Measurements from ENCODE around the gene UNC13B. TPM values are rescaled to one million over a fixed set of nuclear protein-coding genes. Genes with fewer than 3 reads are reported as not detected.
"Not testable (repeated sequence)": the region's sequence is repeated elsewhere in the genome, so short reads cannot be mapped to it uniquely, and the experiment has no call there.

Gene UNC13B
- total RNA-seq, 2 experiments from 2014 or later, result 2.7 to 4.0 TPM

GRCh38 chr9:35135988-35136387, 25.8 kb upstream of the UNC13B start:
- H3K36me3 Mint-ChIP-seq (ENCODE audit: low read depth), result peaks cover 2% of the 10 kb centered on the region
- CTCF ChIA-PET, result interaction anchor here (0.6 to 1.5 kb wide), 6 partner anchors 10 to 597 kb away, joined by 3 to 4 read pairs (median 4); partner anchors contain the start of gene CREB3
- H3K27ac Mint-ChIP-seq, result no peak overlapping the region
- H3K4me3 Mint-ChIP-seq, result no peak overlapping the region
- POLR2A ChIA-PET, result no interaction called here
- ATAC-seq (no peak), DNase-seq (no peak)
- no peaks in the 10 kb centered on the region for H3K4me1 Mint-ChIP-seq
- peaks cover 2% of the 10 kb centered on the region for H3K9me3 Mint-ChIP-seq (ENCODE audit: low read depth)
- no peaks in the 10 kb centered on the region for H3K27me3 Mint-ChIP-seq
- intact Hi-C loops (cut with DNase I, micrococcal nuclease), result loop anchor here in 1 of 2 experiments (10.0 kb wide), 1 partner anchor 309 kb away; no protein-coding TSS in a partner anchor

GRCh38 chr9:35136866-35137265, 24.9 kb upstream of the UNC13B start:
- DNase-seq (no peak), ATAC-seq (no peak)
- Mint-ChIP-seq H3K4me3 (no peak overlapping the region), H3K27me3 (no peaks in the 10 kb centered on the region), H3K27ac (no peak overlapping the region), H3K9me3 (ENCODE audit: low read depth) (peaks cover 3% of the 10 kb centered on the region), H3K36me3 (ENCODE audit: low read depth) (peaks cover 2% of the 10 kb centered on the region), H3K4me1 (no peaks in the 10 kb centered on the region)
- ChIA-PET CTCF (no interaction called here), POLR2A (no interaction called here)
- intact Hi-C loops (cut with DNase I, micrococcal nuclease), result loop anchor here in 1 of 2 experiments (10.0 kb wide), 1 partner anchor 308 kb away; no protein-coding TSS in a partner anchor

GRCh38 chr9:35140093-35140492, 21.7 kb upstream of the UNC13B start:
- CTCF ChIA-PET, result interaction anchor here (0.8 kb wide), 1 partner anchor 208 kb away, joined by 3 read pairs; no protein-coding TSS in a partner anchor
- no peak for ATAC-seq
- peaks cover 11% of the 10 kb centered on the region for H3K9me3 Mint-ChIP-seq (ENCODE audit: low read depth)

GRCh38 chr9:35142037-35142436, 19.8 kb upstream of the UNC13B start:
- no peak overlapping the region for H3K27ac Mint-ChIP-seq
- H3K4me1 Mint-ChIP-seq, result no peaks in the 10 kb centered on the region
- intact Hi-C loops (cut with DNase I, micrococcal nuclease), result no loop called here
- ChIA-PET CTCF (no interaction called here), POLR2A (no interaction called here)
- H3K9me3 Mint-ChIP-seq (ENCODE audit: low read depth), result peaks cover 15% of the 10 kb centered on the region
- DNase-seq (no peak), ATAC-seq (no peak)
- no peaks in the 10 kb centered on the region for H3K27me3 Mint-ChIP-seq
- H3K4me3 Mint-ChIP-seq, result no peak overlapping the region
- peaks cover 4% of the 10 kb centered on the region for H3K36me3 Mint-ChIP-seq (ENCODE audit: low read depth)

More at GRCh38 chr9:35140093-35140492, 21.7 kb upstream of the UNC13B start:
- intact Hi-C loops (cut with DNase I, micrococcal nuclease), result no loop called here
- POLR2A ChIA-PET, result no interaction called here
- H3K4me3 Mint-ChIP-seq, result no peak overlapping the region
- no peak for DNase-seq
- H3K27ac Mint-ChIP-seq, result no peak overlapping the region
- H3K36me3 Mint-ChIP-seq (ENCODE audit: low read depth), result peaks cover 2% of the 10 kb centered on the region
- H3K27me3 Mint-ChIP-seq, result no peaks in the 10 kb centered on the region
- no peaks in the 10 kb centered on the region for H3K4me1 Mint-ChIP-seq

- peaks cover 10% of the 10 kb centered on the region for H3K36me3 Mint-ChIP-seq (ENCODE audit: low read depth)
- DNase-seq; H3K27ac Mint-ChIP-seq; H3K27me3 Mint-ChIP-seq; intact Hi-C loops (cut with DNase I, micrococcal nuclease); ATAC-seq; H3K4me3 Mint-ChIP-seq; POLR2A ChIA-PET; H3K4me1 Mint-ChIP-seq: not testable (repeated sequence)
- CTCF ChIA-PET, result interaction anchor here (0.6 kb wide), 1 partner anchor 14 kb away, joined by 4 read pairs; no protein-coding TSS in a partner anchor
- H3K9me3 Mint-ChIP-seq (ENCODE audit: low read depth), result peaks cover 29% of the 10 kb centered on the region
Observed at GRCh38 chr9:35147941-35148563, 13.8 kb upstream of the UNC13B start.

GRCh38 chr9:35152926-35153325, 8.9 kb upstream of the UNC13B start:
- H3K4me1 Mint-ChIP-seq, result no peaks in the 10 kb centered on the region
- H3K4me3 Mint-ChIP-seq, result no peak overlapping the region
- ChIA-PET POLR2A (no interaction called here), CTCF (interaction anchor here (0.6 to 0.9 kb wide), 2 partner anchors 60 to 103 kb away, joined by 3 to 4 read pairs; no protein-coding TSS in a partner anchor)
- peaks cover 8% of the 10 kb centered on the region for H3K36me3 Mint-ChIP-seq (ENCODE audit: low read depth)
- peaks cover 17% of the 10 kb centered on the region for H3K9me3 Mint-ChIP-seq (ENCODE audit: low read depth)
- no peak for DNase-seq
- intact Hi-C loops (cut with DNase I, micrococcal nuclease), result no loop called here
- no peaks in the 10 kb centered on the region for H3K27me3 Mint-ChIP-seq
- no peak for ATAC-seq
- no peak overlapping the region for H3K27ac Mint-ChIP-seq

GRCh38 chr9:35156781-35157180, 5.0 kb upstream of the UNC13B start:
- POLR2A ChIA-PET, result no interaction called here
- H3K4me3 Mint-ChIP-seq, result no peak overlapping the region
- CTCF ChIA-PET, result interaction anchor here (0.6 to 0.8 kb wide), 2 partner anchors 10 to 557 kb away, joined by 3 read pairs; no protein-coding TSS in a partner anchor
- intact Hi-C loops (cut with DNase I, micrococcal nuclease), result no loop called here
- no peaks in the 10 kb centered on the region for H3K36me3 Mint-ChIP-seq (ENCODE audit: low read depth)
- H3K9me3 Mint-ChIP-seq (ENCODE audit: low read depth), result no peaks in the 10 kb centered on the region
- DNase-seq, result no peak
- H3K27me3 Mint-ChIP-seq, result no peaks in the 10 kb centered on the region
- ATAC-seq, result no peak
- peaks cover 17% of the 10 kb centered on the region for H3K4me1 Mint-ChIP-seq
- no peak overlapping the region for H3K27ac Mint-ChIP-seq

- DNase-seq; H3K36me3 Mint-ChIP-seq (ENCODE audit: low read depth); H3K4me3 Mint-ChIP-seq; H3K9me3 Mint-ChIP-seq (ENCODE audit: low read depth); ATAC-seq; intact Hi-C loops (cut with DNase I, micrococcal nuclease); POLR2A ChIA-PET; H3K27ac Mint-ChIP-seq; H3K27me3 Mint-ChIP-seq: not testable (repeated sequence)
- peaks cover 22% of the 10 kb centered on the region for H3K4me1 Mint-ChIP-seq
- CTCF ChIA-PET, result interaction anchor here (0.6 to 0.8 kb wide), 3 partner anchors 398 to 556 kb away, joined by 3 read pairs; no protein-coding TSS in a partner anchor
Observed at GRCh38 chr9:35157836-35158235, 4.0 kb upstream of the UNC13B start.

GRCh38 chr9:35158501-35159280, 3.1 kb upstream of the UNC13B start:
- H3K4me3 Mint-ChIP-seq, result no peak overlapping the region

GRCh38 chr9:35162605-35163315, 951 bp downstream of the UNC13B start:
- intact Hi-C loops (cut with DNase I, micrococcal nuclease), result loop anchor here (5.0 kb wide), 2 partner anchors 45 to 570 kb away; partner anchors contain the start of genes ATOSB (in 1 of the 2), CREB3 (in 1 of the 2) and TLN1 (in 1 of the 2)
- peak overlapping the region; percentile 84 for H3K4me3 Mint-ChIP-seq
- H3K4me1 Mint-ChIP-seq, result peaks cover 22% of the 10 kb centered on the region
- no peaks in the 10 kb centered on the region for H3K9me3 Mint-ChIP-seq (ENCODE audit: low read depth)
- POLR2A ChIA-PET, result interaction anchor here (0.7 kb wide), 1 partner anchor 49 kb away, joined by 3 read pairs; no protein-coding TSS in a partner anchor
- no peaks in the 10 kb centered on the region for H3K36me3 Mint-ChIP-seq (ENCODE audit: low read depth)
- DNase-seq, result no peak
- no peak for ATAC-seq
- H3K27ac Mint-ChIP-seq, result peak overlapping the region; percentile 4
- CTCF ChIA-PET, result interaction anchor here (0.6 to 2.5 kb wide), 6 partner anchors 14 to 314 kb away, joined by 3 to 10 read pairs (median 4); partner anchors contain the start of gene ATOSB
- no peaks in the 10 kb centered on the region for H3K27me3 Mint-ChIP-seq

More at GRCh38 chr9:35158501-35159280, 3.1 kb upstream of the UNC13B start:
- peak; percentile 8 for DNase-seq
- ATAC-seq, result no peak
- Mint-ChIP-seq H3K27me3 (no peaks in the 10 kb centered on the region), H3K27ac (no peak overlapping the region), H3K36me3 (ENCODE audit: low read depth) (no peaks in the 10 kb centered on the region), H3K9me3 (ENCODE audit: low read depth) (no peaks in the 10 kb centered on the region), H3K4me1 (peaks cover 22% of the 10 kb centered on the region)
- POLR2A ChIA-PET, result no interaction called here
- intact Hi-C loops (cut with DNase I, micrococcal nuclease), result no loop called here
- CTCF ChIA-PET, result interaction anchor here (0.6 kb wide), 1 partner anchor 397 kb away, joined by 3 read pairs; no protein-coding TSS in a partner anchor

GRCh38 chr9:35163413-35163812, 1.6 kb downstream of the UNC13B start:
- Mint-ChIP-seq H3K36me3 (ENCODE audit: low read depth) (no peaks in the 10 kb centered on the region), H3K27me3 (no peaks in the 10 kb centered on the region), H3K9me3 (ENCODE audit: low read depth) (no peaks in the 10 kb centered on the region), H3K4me1 (peaks cover 19% of the 10 kb centered on the region), H3K27ac (no peak overlapping the region), H3K4me3 (no peak overlapping the region)
- intact Hi-C loops (cut with DNase I, micrococcal nuclease), result loop anchor here (5.0 kb wide), 2 partner anchors 46 to 569 kb away; partner anchors contain the start of genes ATOSB (in 1 of the 2), CREB3 (in 1 of the 2) and TLN1 (in 1 of the 2)
- DNase-seq (no peak), ATAC-seq (no peak)
- CTCF ChIA-PET, result no interaction called here
- POLR2A ChIA-PET, result no interaction called here

All from activated CD4-positive, alpha-beta T cell treated with anti-CD3 and anti-CD28 coated beads for 36 hours (primary cell).